Keratinocyte (primary cell): ENCODE results near the gene CLSTN1. TPM values are rescaled to one million over a fixed set of nuclear protein-coding genes. Genes with fewer than 3 reads are reported as not detected.

ENCODE experiments used
- DNase-seq: peaks from one replicate; pipeline ENCODE4 v3.0.0-alpha.2; 2011; ENCODE audit warnings: low read depth, missing footprints, low spot score
- FAIRE-seq: peaks from 2 replicates; lab custom pipeline; 2011; peaks lifted over from hg19 to GRCh38; lab: Jason Lieb, UNC
- H2AFZ ChIP-seq: 2 replicates; pipeline ENCODE4 v1.6.0; 2012; ENCODE audit warnings: low read length, control low read depth, inconsistent platforms; ENCODE audit not compliant: control insufficient read depth
- H3K27ac ChIP-seq: 2 replicates; pipeline ENCODE4 v1.5.1; 2011; ENCODE audit warnings: low read length; ENCODE audit not compliant: control insufficient read depth, insufficient read depth
- H3K27me3 ChIP-seq: 3 replicates; pipeline ENCODE4 v1.6.0; 2011; ENCODE audit warnings: low read length; ENCODE audit not compliant: control insufficient read depth, insufficient read depth; ENCODE audit errors: extremely low read depth
- H3K36me3 ChIP-seq, 2 experiments: 2 replicates in 1 of 2; 3 replicates in 1 of 2; pipeline ENCODE4 v1.5.1; 2011; ENCODE audit warnings: low read length in 2 of 2, mild to moderate bottlenecking in 1 of 2; ENCODE audit not compliant: control insufficient read depth in 2 of 2, insufficient read depth in 2 of 2; ENCODE audit errors: extremely low read depth in 1 of 2
- H3K4me1 ChIP-seq: 3 replicates; pipeline ENCODE4 v1.5.1; 2011; ENCODE audit warnings: low read length; ENCODE audit not compliant: control insufficient read depth, insufficient read depth; ENCODE audit errors: extremely low read depth
- H3K4me2 ChIP-seq: 3 replicates; pipeline ENCODE4 v1.6.0; 2011; ENCODE audit warnings: low read depth, low read length; ENCODE audit not compliant: control insufficient read depth, insufficient read depth; ENCODE audit errors: extremely low read depth
- H3K4me3 ChIP-seq, 3 experiments: fragments of 200-600 bp in 1 of 3; sonication (generic) in 1 of 3; 2 replicates in 2 of 3; 3 replicates in 1 of 3; pipeline ENCODE4 v1.5.1; 2011 to 2016; ENCODE audit warnings: low read length in 3 of 3, mild to moderate bottlenecking in 3 of 3, control low read depth in 2 of 3, inconsistent platforms in 1 of 3, low read depth in 1 of 3, mixed read lengths in 1 of 3, mixed run types in 1 of 3, moderate library complexity in 1 of 3; ENCODE audit not compliant: control insufficient read depth in 2 of 3, insufficient read depth in 2 of 3; ENCODE audit errors: extremely low read depth in 1 of 3
- H3K79me2 ChIP-seq: 2 replicates; pipeline ENCODE4 v1.6.0; 2012; ENCODE audit warnings: low read length; ENCODE audit not compliant: control insufficient read depth, insufficient read depth
- H3K9ac ChIP-seq: 3 replicates; pipeline ENCODE4 v1.6.0; 2011; ENCODE audit warnings: low read length; ENCODE audit not compliant: control insufficient read depth, insufficient read depth; ENCODE audit errors: extremely low read depth
- H3K9me1 ChIP-seq: 3 replicates; pipeline ENCODE4 v1.6.0; 2011; ENCODE audit warnings: low read length; ENCODE audit not compliant: control insufficient read depth, insufficient read depth; ENCODE audit errors: extremely low read depth
- H3K9me3 ChIP-seq: 2 replicates; pipeline ENCODE4 v1.5.1; 2012; ENCODE audit warnings: low read depth, low read length; ENCODE audit not compliant: control insufficient read depth
- H4K20me1 ChIP-seq: 3 replicates; pipeline ENCODE4 v1.6.0; 2011; ENCODE audit warnings: low read length; ENCODE audit not compliant: control insufficient read depth, insufficient read depth; ENCODE audit errors: extremely low read depth
- CTCF ChIP-seq, 3 experiments: IDR thresholded peaks in 1 of 3; conservative IDR thresholded peaks in 1 of 3; optimal IDR thresholded peaks in 1 of 3; 2 replicates in 2 of 3; 3 replicates in 1 of 3; pipeline versions ENCODE3 to v1.5.1; 2011; ENCODE audit warnings: low read length in 3 of 3, mild to moderate bottlenecking in 3 of 3, moderate library complexity in 2 of 3, control low read depth in 1 of 3, inconsistent platforms in 1 of 3; ENCODE audit not compliant: insufficient read depth in 2 of 3; ENCODE audit errors: extremely low read depth in 1 of 3
- EZH2 ChIP-seq: IDR thresholded peaks from one replicate; pipeline ENCODE4 v1.6.1; 2012; ENCODE audit warnings: inconsistent platforms, mild to moderate bottlenecking, low read length, moderate library complexity
- dilution Hi-C: fragments of 300-500 bp; cut with MboI; formaldehyde crosslinking; loops from one replicate; pipeline ENCODE4 v1.7.0; 2020; ENCODE audit warnings: low sequenced_read_pairs; ENCODE audit not compliant: extremely low pct_ligation_motif_present
- polyA plus RNA-seq, 5 experiments: library from polyadenylated mRNA; depleted of rRNA in 3 of 5; stranded (reverse) in 3 of 5; stranded (forward) in 1 of 5; unstranded in 1 of 5; fragments of >200 nt; gene quantifications; 1 replicate in 1 of 5; 2 replicates in 3 of 5; 3 replicates in 1 of 5; pipeline versions ENCODE4 v1.2.1 to v1.2.3, GENCODE V29; 2011 to 2012; ENCODE audit warnings: missing spikeins in 2 of 5, low read depth in 1 of 5, low replicate concordance in 1 of 5

Gene CLSTN1
- polyA plus RNA-seq, 1 donor (not counting 4 experiments of a cell fraction or from before 2014, with no cell fraction given) = 90.3 TPM

DNA sequence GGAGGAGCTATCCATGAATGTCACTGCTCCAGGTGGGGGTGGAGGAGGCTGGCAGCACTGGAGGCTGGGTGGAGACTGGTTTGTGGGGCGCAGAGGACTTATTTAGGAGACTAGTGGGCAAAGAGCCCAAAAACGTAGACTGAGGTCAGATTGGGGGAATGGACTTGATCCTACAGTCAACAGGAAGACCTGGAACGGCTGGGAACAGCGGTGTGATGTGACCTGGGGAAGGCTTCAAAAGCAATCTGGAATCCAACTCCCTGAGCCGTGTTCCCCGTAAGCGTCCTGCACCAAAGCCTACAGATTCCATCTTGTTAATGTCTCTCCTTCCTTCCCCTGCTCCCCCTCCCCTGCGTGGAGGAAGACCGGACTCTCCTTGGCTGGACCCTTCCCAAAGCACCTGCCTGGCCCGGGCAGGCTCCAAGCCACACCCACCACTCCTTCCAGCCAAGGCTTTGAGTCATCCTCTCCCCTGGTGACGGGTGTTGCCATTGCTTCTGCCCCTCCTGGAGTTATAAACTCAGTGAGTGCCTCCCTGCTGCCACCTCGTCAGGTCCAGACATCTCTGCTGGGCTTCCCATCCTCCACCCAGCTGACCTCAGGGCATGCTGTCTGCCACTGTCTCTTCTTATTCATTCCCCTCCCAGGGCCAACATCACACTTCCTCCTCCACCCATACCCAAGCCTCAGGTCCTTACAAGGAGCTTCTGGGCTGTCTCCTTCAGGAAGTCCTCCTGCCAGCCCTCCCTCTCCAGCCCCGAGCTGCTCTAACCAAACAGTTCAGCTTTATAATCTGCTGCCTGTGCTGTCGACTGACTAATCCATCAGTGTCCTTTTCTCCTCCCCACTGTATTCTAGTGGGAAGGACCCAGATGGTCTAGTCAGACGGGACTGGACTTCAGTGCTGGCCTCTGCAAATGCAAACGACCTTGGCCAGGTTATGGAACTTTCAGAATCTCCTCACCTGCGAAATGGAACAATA, 1.6 kb upstream of the CLSTN1 start:
- no peaks in the 10 kb centered on the region for H3K27me3 ChIP-seq
- H3K4me3 ChIP-seq = peak overlapping the region in 1 of 3 experiments; percentile 62
- peak overlapping the region; percentile 80 for H3K27ac ChIP-seq
- no peaks in the 10 kb centered on the region for H3K9me3 ChIP-seq
- H3K4me2 ChIP-seq = peak overlapping the region; percentile 82
- H3K36me3 ChIP-seq = peaks cover 0 to 1% of the 10 kb centered on the region in 2 experiments
- peaks cover 8% of the 10 kb centered on the region for H4K20me1 ChIP-seq
- H3K79me2 ChIP-seq = peaks cover 38% of the 10 kb centered on the region
- peak; percentile 99 for DNase-seq
- peak overlapping the region; percentile 69 for H3K9ac ChIP-seq
- no peak overlapping the region for H2AFZ ChIP-seq
- peak; percentile 97 for FAIRE-seq
- H3K9me1 ChIP-seq = peaks cover 2% of the 10 kb centered on the region
- peaks cover 48% of the 10 kb centered on the region for H3K4me1 ChIP-seq
- dilution Hi-C loops = no loop called here
- TF ChIP-seq EZH2 (no peak), CTCF (optimal IDR thresholded peaks at IDR 0.05 in 1 of 3, IDR thresholded peaks at IDR 0.05 in 1 of 3, conservative IDR thresholded peaks at IDR 0.05 in 1 of 3; ENCODE audit: extremely low read depth in 1 of 3, insufficient read depth in 2 of 3, low read length in 3 of 3) (peak in 2 of 3 experiments; percentile 10 to 21)

DNA sequence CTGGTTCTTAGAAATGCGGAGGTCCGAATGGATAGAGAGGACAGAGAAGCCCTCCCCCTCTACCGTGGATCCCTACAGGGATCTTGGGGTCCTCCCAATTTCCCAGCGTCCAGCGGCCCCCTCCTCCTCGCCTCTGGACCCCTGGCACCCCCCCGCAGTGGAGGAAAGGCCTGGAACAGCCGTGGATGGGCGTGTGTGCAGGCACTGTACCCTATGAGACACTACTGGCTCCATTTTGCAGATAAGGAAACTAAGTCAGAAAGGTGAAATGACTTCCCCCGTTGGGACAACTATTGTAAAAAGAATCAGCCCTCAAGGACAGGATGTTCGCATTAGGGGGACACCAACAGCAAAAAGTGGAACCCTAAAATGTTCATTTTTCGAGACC, 931 bp upstream of the CLSTN1 start:
- Histone ChIP-seq H3K36me3 (no peaks in the 10 kb centered on the region), H3K9ac (peak overlapping the region; percentile 69), H4K20me1 (peaks cover 10% of the 10 kb centered on the region), H3K79me2 (peaks cover 41% of the 10 kb centered on the region), H3K9me3 (no peaks in the 10 kb centered on the region), H3K9me1 (peaks cover 2% of the 10 kb centered on the region), H2AFZ (no peak overlapping the region), H3K27me3 (no peaks in the 10 kb centered on the region), H3K4me3 (peak overlapping the region in 2 of 3 experiments; percentile 62 to 63), H3K4me1 (peaks cover 53% of the 10 kb centered on the region), H3K27ac (peak overlapping the region; percentile 80), H3K4me2 (peak overlapping the region; percentile 82)
- no peak for FAIRE-seq
- dilution Hi-C loops = no loop called here
- DNase-seq = no peak
- TF ChIP-seq EZH2 = no peak
- no peak for TF ChIP-seq CTCF (optimal IDR thresholded peaks at IDR 0.05 in 1 of 3, IDR thresholded peaks at IDR 0.05 in 1 of 3, conservative IDR thresholded peaks at IDR 0.05 in 1 of 3; ENCODE audit: extremely low read depth in 1 of 3, insufficient read depth in 2 of 3, low read length in 3 of 3)
